CD8-positive, alpha-beta memory T cell (primary cell): ENCODE results near the gene RSBN1. TPM values are rescaled to one million over a fixed set of nuclear protein-coding genes. Genes with fewer than 3 reads are reported as not detected.

Experiments used
- CTCF ChIA-PET: fragments of 350-600 bp; sonication (Branson Sonifier 250); formaldehyde crosslinking; loops from one replicate; lab custom pipeline; 2021; ENCODE audit warnings: antibody characterized with exemption; lab: Charles Lee
- POLR2A ChIA-PET: fragments of 350-600 bp; sonication (Branson Sonifier 250); formaldehyde crosslinking; loops from one replicate; lab custom pipeline; 2021; ENCODE audit warnings: antibody characterized with exemption; lab: Charles Lee
- DNase-seq, 5 donors: peaks; one replicate each; pipeline versions ENCODE4 v3.0.0 to v3.0.0-alpha.2; 2020 to 2022; ENCODE audit warnings: mixed read lengths in 1 of 5
- H3K27ac ChIP-seq: one replicate; pipeline ENCODE4 v1.7.0; 2013; ENCODE audit warnings: low read depth, mild to moderate bottlenecking, low read length, moderate library complexity
- H3K27me3 ChIP-seq: 2 replicates; pipeline ENCODE4 v1.7.0; 2013; ENCODE audit warnings: low read length, mild to moderate bottlenecking; ENCODE audit not compliant: insufficient read depth, poor library complexity, severe bottlenecking
- H3K36me3 ChIP-seq: 2 replicates; pipeline ENCODE4 v1.7.0; 2013; ENCODE audit warnings: mild to moderate bottlenecking, low read length, moderate library complexity; ENCODE audit not compliant: insufficient read depth
- H3K4me1 ChIP-seq: 2 replicates; pipeline ENCODE4 v1.7.0; 2013; ENCODE audit warnings: mild to moderate bottlenecking, low read length, moderate library complexity; ENCODE audit not compliant: insufficient read depth
- H3K4me3 ChIP-seq: 2 replicates; pipeline ENCODE4 v1.7.0; 2013; ENCODE audit warnings: mild to moderate bottlenecking, low read length
- H3K9me3 ChIP-seq: 2 replicates; pipeline ENCODE4 v1.7.0; 2013; ENCODE audit warnings: mild to moderate bottlenecking, low read length
- H3K27ac Mint-ChIP-seq, 8 donors: one replicate each; pipeline ENCODE4 v1.8.0; 2020 to 2021; ENCODE audit warnings: mixed read lengths in 8 of 8, mild to moderate bottlenecking in 6 of 8, inconsistent platforms in 3 of 8, moderate library complexity in 3 of 8
- H3K27me3 Mint-ChIP-seq, 2 donors: one replicate each; pipeline ENCODE4 v1.8.0; 2020 to 2021; ENCODE audit warnings: mixed read lengths in 2 of 2, mild to moderate bottlenecking in 1 of 2, moderate library complexity in 1 of 2
- H3K36me3 Mint-ChIP-seq, 3 donors: one replicate each; pipeline ENCODE4 v1.8.0; 2020 to 2021; ENCODE audit warnings: mixed read lengths in 3 of 3, inconsistent platforms in 1 of 3, mild to moderate bottlenecking in 1 of 3
- H3K4me1 Mint-ChIP-seq, 3 donors: one replicate each; pipeline ENCODE4 v1.8.0; 2020 to 2021; ENCODE audit warnings: mixed read lengths in 3 of 3, inconsistent platforms in 1 of 3, mild to moderate bottlenecking in 1 of 3
- H3K4me3 Mint-ChIP-seq, 7 donors: one replicate each; pipeline ENCODE4 v1.8.0; 2020 to 2021; ENCODE audit warnings: mixed read lengths in 7 of 7, mild to moderate bottlenecking in 6 of 7, moderate library complexity in 4 of 7, inconsistent platforms in 2 of 7
- H3K9me3 Mint-ChIP-seq, 5 donors: one replicate each; pipeline ENCODE4 v1.8.0; 2020 to 2022; ENCODE audit warnings: mixed read lengths in 5 of 5, mild to moderate bottlenecking in 3 of 5, moderate library complexity in 2 of 5, inconsistent platforms in 1 of 5
- polyA plus RNA-seq: library from polyadenylated mRNA; unstranded; fragments of 300-500 nt; fragmentation: Illumina TruSeq; gene quantifications from one replicate; pipeline ENCODE4 v1.2.3, GENCODE V29; 2021
- total RNA-seq, 2 experiments: library from RNA; stranded (reverse); gene quantifications; one replicate each; pipeline ENCODE4 v1.2.3, GENCODE V29; 2021

The RSBN1 gene
- total and polyA plus RNA-seq, 3 experiments from 2014 or later = 18.5 to 44.5 (median 19.2) TPM

- H3K27me3 Mint-ChIP-seq = no peaks in the 10 kb centered on the region
- ChIA-PET CTCF (no interaction called here), POLR2A (no interaction called here)
- no peak for DNase-seq
- no peak overlapping the region for H3K27ac ChIP-seq
- peaks cover 0 to 25% (median 11%) of the 10 kb centered on the region in 3 donors for H3K36me3 Mint-ChIP-seq
- no peak overlapping the region for H3K4me3 Mint-ChIP-seq
- peaks cover 4% of the 10 kb centered on the region for H3K4me1 ChIP-seq
- H3K27me3 ChIP-seq = no peaks in the 10 kb centered on the region
- H3K27ac Mint-ChIP-seq = no peak overlapping the region
- H3K9me3 Mint-ChIP-seq = no peaks in the 10 kb centered on the region
- H3K36me3 ChIP-seq = no peaks in the 10 kb centered on the region
- no peaks in the 10 kb centered on the region for H3K9me3 ChIP-seq
- H3K4me1 Mint-ChIP-seq = peaks cover 11 to 19% (median 11%) of the 10 kb centered on the region in 3 donors
- H3K4me3 ChIP-seq = no peak overlapping the region
Observed at GRCh38 chr1:113751516-113751915, 60.8 kb downstream of the RSBN1 start.

- H3K4me1 Mint-ChIP-seq = peaks cover 6 to 15% (median 7%) of the 10 kb centered on the region in 3 donors
- POLR2A ChIA-PET = no interaction called here
- Histone ChIP-seq H3K9me3 (no peaks in the 10 kb centered on the region), H3K27me3 (no peaks in the 10 kb centered on the region), H3K4me3 (no peak overlapping the region), H3K27ac (no peak overlapping the region), H3K4me1 (peaks cover 2% of the 10 kb centered on the region), H3K36me3 (no peaks in the 10 kb centered on the region)
- no peaks in the 10 kb centered on the region for H3K9me3 Mint-ChIP-seq
- CTCF ChIA-PET = no interaction called here
- no peak overlapping the region for H3K27ac Mint-ChIP-seq
- H3K4me3 Mint-ChIP-seq = no peak overlapping the region
- peaks cover 0 to 25% (median 11%) of the 10 kb centered on the region in 3 donors for H3K36me3 Mint-ChIP-seq
- no peaks in the 10 kb centered on the region for H3K27me3 Mint-ChIP-seq
- DNase-seq = no peak
Observed at GRCh38 chr1:113751114-113751513, 61.2 kb downstream of the RSBN1 start.

- ChIA-PET POLR2A (no interaction called here), CTCF (no interaction called here)
- H3K9me3 ChIP-seq = no peaks in the 10 kb centered on the region
- Mint-ChIP-seq H3K9me3 (no peaks in the 10 kb centered on the region), H3K4me3 (no peak overlapping the region), H3K36me3 (peaks cover 0 to 22% (median 7%) of the 10 kb centered on the region in 3 donors), H3K4me1 (peaks cover 2 to 10% (median 4%) of the 10 kb centered on the region in 3 donors), H3K27ac (peak overlapping the region in 1 of 8 donors; percentile 9), H3K27me3 (no peaks in the 10 kb centered on the region)
- no peak for DNase-seq
- no peak overlapping the region for H3K27ac ChIP-seq
- H3K4me3 ChIP-seq = no peak overlapping the region
- no peaks in the 10 kb centered on the region for H3K27me3 ChIP-seq
- H3K36me3 ChIP-seq = no peaks in the 10 kb centered on the region
- H3K4me1 ChIP-seq = no peaks in the 10 kb centered on the region
Observed at GRCh38 chr1:113749402-113749801, 62.9 kb downstream of the RSBN1 start.

- ChIA-PET CTCF (interaction anchor here (1.1 kb wide), 1 partner anchor 16 kb away, joined by 3 read pairs; no protein-coding TSS in a partner anchor), POLR2A (no interaction called here)
- no peak overlapping the region for H3K4me3 ChIP-seq
- Mint-ChIP-seq H3K27ac (no peak overlapping the region), H3K36me3 (peaks cover 0 to 11% (median 7%) of the 10 kb centered on the region in 3 donors), H3K4me3 (no peak overlapping the region), H3K9me3 (no peaks in the 10 kb centered on the region), H3K27me3 (no peaks in the 10 kb centered on the region), H3K4me1 (peaks cover 6 to 18% (median 12%) of the 10 kb centered on the region in 3 donors)
- no peaks in the 10 kb centered on the region for H3K36me3 ChIP-seq
- no peaks in the 10 kb centered on the region for H3K4me1 ChIP-seq
- no peak for DNase-seq
- no peaks in the 10 kb centered on the region for H3K9me3 ChIP-seq
- no peak overlapping the region for H3K27ac ChIP-seq
- H3K27me3 ChIP-seq = no peaks in the 10 kb centered on the region
Observed at GRCh38 chr1:113747376-113747775, 64.9 kb downstream of the RSBN1 start.

GRCh38 chr1:113745425-113745824, 66.9 kb downstream of the RSBN1 start:
- POLR2A ChIA-PET = no interaction called here
- H3K27ac Mint-ChIP-seq = peak overlapping the region in 2 of 8 donors; percentile 11 to 43
- no peak overlapping the region for H3K27ac ChIP-seq
- H3K4me3 ChIP-seq = no peak overlapping the region
- H3K4me1 Mint-ChIP-seq = peaks cover 6 to 24% (median 12%) of the 10 kb centered on the region in 3 donors
- CTCF ChIA-PET = no interaction called here
- no peaks in the 10 kb centered on the region for H3K36me3 ChIP-seq
- no peaks in the 10 kb centered on the region for H3K9me3 Mint-ChIP-seq
- no peaks in the 10 kb centered on the region for H3K27me3 ChIP-seq
- H3K4me1 ChIP-seq = no peaks in the 10 kb centered on the region
- H3K36me3 Mint-ChIP-seq = peaks cover 0 to 18% (median 7%) of the 10 kb centered on the region in 3 donors
- H3K9me3 ChIP-seq = no peaks in the 10 kb centered on the region
- no peak overlapping the region for H3K4me3 Mint-ChIP-seq
- no peak for DNase-seq
- no peaks in the 10 kb centered on the region for H3K27me3 Mint-ChIP-seq

- peak overlapping the region in 1 of 8 donors; percentile 36 for H3K27ac Mint-ChIP-seq
- H3K36me3 Mint-ChIP-seq = peaks cover under 1 to 11% (median 4%) of the 10 kb centered on the region in 3 donors
- ChIA-PET POLR2A (no interaction called here), CTCF (no interaction called here)
- DNase-seq = no peak
- H3K36me3 ChIP-seq = no peaks in the 10 kb centered on the region
- no peak overlapping the region for H3K27ac ChIP-seq
- no peaks in the 10 kb centered on the region for H3K27me3 ChIP-seq
- no peaks in the 10 kb centered on the region for H3K27me3 Mint-ChIP-seq
- H3K4me3 ChIP-seq = no peak overlapping the region
- H3K4me3 Mint-ChIP-seq = no peak overlapping the region
- no peaks in the 10 kb centered on the region for H3K9me3 ChIP-seq
- no peaks in the 10 kb centered on the region for H3K4me1 ChIP-seq
- H3K9me3 Mint-ChIP-seq = no peaks in the 10 kb centered on the region
- H3K4me1 Mint-ChIP-seq = peaks cover 6 to 24% (median 12%) of the 10 kb centered on the region in 3 donors
Observed at GRCh38 chr1:113744114-113744513, 68.2 kb downstream of the RSBN1 start.

GRCh38 chr1:113742515-113742914, 69.8 kb downstream of the RSBN1 start:
- no peak overlapping the region for H3K27ac ChIP-seq
- no peaks in the 10 kb centered on the region for H3K27me3 ChIP-seq
- no peaks in the 10 kb centered on the region for H3K36me3 ChIP-seq
- no peaks in the 10 kb centered on the region for H3K9me3 ChIP-seq
- ChIA-PET POLR2A (no interaction called here), CTCF (interaction anchor here (1.2 kb wide), 1 partner anchor 12 kb away, joined by 4 read pairs; no protein-coding TSS in a partner anchor)
- Mint-ChIP-seq H3K36me3 (peaks cover 0 to 17% (median 5%) of the 10 kb centered on the region in 3 donors), H3K9me3 (no peaks in the 10 kb centered on the region), H3K27ac (peak overlapping the region in 5 of 8 donors; percentile 26 to 84 (median 52)), H3K4me1 (peaks cover 6 to 24% (median 12%) of the 10 kb centered on the region in 3 donors), H3K4me3 (peak overlapping the region in 1 of 7 donors; percentile 13), H3K27me3 (no peaks in the 10 kb centered on the region)
- no peak for DNase-seq
- no peaks in the 10 kb centered on the region for H3K4me1 ChIP-seq
- no peak overlapping the region for H3K4me3 ChIP-seq

- H3K4me1 Mint-ChIP-seq = peaks cover 0 to 2% (median 0%) of the 10 kb centered on the region in 3 donors
- Histone ChIP-seq H3K36me3 (no peaks in the 10 kb centered on the region), H3K9me3 (no peaks in the 10 kb centered on the region), H3K4me3 (no peak overlapping the region), H3K4me1 (no peaks in the 10 kb centered on the region), H3K27me3 (no peaks in the 10 kb centered on the region), H3K27ac (no peak overlapping the region)
- ChIA-PET CTCF (no interaction called here), POLR2A (no interaction called here)
- no peaks in the 10 kb centered on the region for H3K9me3 Mint-ChIP-seq
- DNase-seq = no peak
- peaks cover 0 to 49% (median 7%) of the 10 kb centered on the region in 3 donors for H3K36me3 Mint-ChIP-seq
- peak overlapping the region in 3 of 8 donors; percentile 11 to 61 (median 25) for H3K27ac Mint-ChIP-seq
- H3K4me3 Mint-ChIP-seq = no peak overlapping the region
- H3K27me3 Mint-ChIP-seq = no peaks in the 10 kb centered on the region
Observed at GRCh38 chr1:113734357-113735055, 77.8 kb downstream of the RSBN1 start.
